ENCODE data around the gene CAMSAP3. TPM values are rescaled to one million over a fixed set of nuclear protein-coding genes. Genes with fewer than 3 reads are reported as not detected.

CAMSAP3 gene
- total and polyA plus RNA-seq, 2 donors (not counting 1 experiment from before 2014, with no cell fraction given), result 1.0 to 1.3 TPM

DNA sequence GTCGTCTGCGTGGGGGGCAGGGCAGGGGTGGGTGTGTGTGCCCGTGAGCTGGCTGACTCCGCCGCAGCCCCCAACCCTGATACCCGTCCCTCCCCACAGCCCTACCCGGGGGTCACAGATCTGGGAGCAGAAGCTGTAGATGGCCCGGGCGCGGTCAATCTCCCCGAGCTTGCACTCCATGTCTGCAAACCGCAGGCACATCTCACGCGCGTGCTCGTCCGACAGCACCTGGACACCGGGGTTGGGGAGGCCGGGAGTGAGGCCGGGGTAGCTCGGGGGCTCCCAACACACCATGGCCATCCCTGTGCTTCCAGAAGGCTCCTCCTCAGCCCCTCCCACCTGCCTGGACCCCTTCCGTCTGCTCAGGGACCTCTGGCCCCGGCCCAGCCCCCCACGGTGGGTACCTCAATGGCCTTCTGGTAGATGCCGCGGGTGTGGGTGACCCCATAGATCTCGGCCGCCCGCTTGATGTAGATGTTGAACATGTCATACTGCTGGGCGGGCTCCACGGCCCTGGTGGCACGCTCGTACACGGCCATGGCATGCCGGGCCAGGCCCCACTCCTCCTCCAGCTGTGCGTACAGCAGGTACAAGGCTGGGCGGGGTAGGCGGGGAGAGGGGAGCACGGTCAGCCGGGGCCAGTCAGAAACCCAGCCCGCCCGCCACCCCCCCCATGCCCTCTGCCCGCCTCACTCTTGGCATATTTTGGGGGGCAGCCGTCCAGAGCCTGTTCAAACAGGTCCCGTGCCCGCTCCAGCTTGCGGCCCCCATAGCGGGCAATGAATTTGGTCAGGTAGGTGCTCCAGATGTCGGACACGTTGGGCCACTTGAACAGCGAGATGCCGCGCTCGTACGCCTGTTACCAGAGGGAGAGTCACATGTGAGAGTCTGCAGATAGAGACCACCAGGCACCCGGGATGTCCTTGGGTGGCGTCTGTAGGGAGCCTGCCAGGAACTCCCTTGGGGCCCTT lies 25.1 kb downstream of the CAMSAP3 start:
- H3K4me1 ChIP-seq (ENCODE audit: control insufficient read depth in 2 of 2, insufficient read depth in 2 of 2, low read length in 2 of 2), result no peaks in the 10 kb centered on the region
- DNase-seq (no peak), ATAC-seq (ENCODE audit: low read depth) (no peak)
- ChIA-PET CTCF (no interaction called here), POLR2A (no interaction called here)
- no peak overlapping the region for H2AFZ ChIP-seq (ENCODE audit: insufficient read depth, low read depth, low read length, poor library complexity, severe bottlenecking)
- Mint-ChIP-seq H3K27me3 (no peaks in the 10 kb centered on the region), H3K4me1 (no peaks in the 10 kb centered on the region), H3K9me3 (ENCODE audit: insufficient read depth) (no peaks in the 10 kb centered on the region), H3K4me3 (no peak overlapping the region), H3K27ac (no peak overlapping the region)
- no peak overlapping the region for H3K4me2 ChIP-seq (replicated peaks; ENCODE audit: low read depth, low read length, poor library complexity, severe bottlenecking)
- intact Hi-C loops (cut with micrococcal nuclease), result no loop called here
- peaks cover 11% of the 10 kb centered on the region for H4K20me1 ChIP-seq (ENCODE audit: control insufficient read depth, insufficient read depth, low read length, poor library complexity, severe bottlenecking)
- H3K9me3 ChIP-seq (ENCODE audit: control extremely low read depth in 1 of 3, control insufficient read depth in 2 of 3, insufficient read depth in 1 of 3, low read length in 2 of 3), result peaks cover 0 to 6% (median 0%) of the 10 kb centered on the region in 3 donors
- no peaks in the 10 kb centered on the region for H3K27me3 ChIP-seq (replicated peaks in 1 of 4; ENCODE audit: control extremely low read depth in 1 of 4, control insufficient read depth in 3 of 4, insufficient read depth in 4 of 4, low read length in 3 of 4)
- no peak overlapping the region for H3K4me3 ChIP-seq (ENCODE audit: control extremely low read depth in 1 of 5, extremely low read depth in 1 of 5, insufficient read depth in 1 of 5, low read depth in 2 of 5, low read length in 4 of 5)
- H3K36me3 ChIP-seq (replicated peaks in 1 of 2; ENCODE audit: control extremely low read depth in 1 of 2, control insufficient read depth in 1 of 2, extremely low read depth in 1 of 2, insufficient read depth in 2 of 2, low read length in 1 of 2), result peaks cover 5 to 63% of the 10 kb centered on the region in 2 experiments
- WGBS (ENCODE audit: insufficient coverage), result 98% methylated on average over 42 of the region's 57 CpGs
- H3K27ac ChIP-seq (ENCODE audit: low read length in 2 of 2), result no peak overlapping the region
- TF ChIP-seq, protein P1, sequence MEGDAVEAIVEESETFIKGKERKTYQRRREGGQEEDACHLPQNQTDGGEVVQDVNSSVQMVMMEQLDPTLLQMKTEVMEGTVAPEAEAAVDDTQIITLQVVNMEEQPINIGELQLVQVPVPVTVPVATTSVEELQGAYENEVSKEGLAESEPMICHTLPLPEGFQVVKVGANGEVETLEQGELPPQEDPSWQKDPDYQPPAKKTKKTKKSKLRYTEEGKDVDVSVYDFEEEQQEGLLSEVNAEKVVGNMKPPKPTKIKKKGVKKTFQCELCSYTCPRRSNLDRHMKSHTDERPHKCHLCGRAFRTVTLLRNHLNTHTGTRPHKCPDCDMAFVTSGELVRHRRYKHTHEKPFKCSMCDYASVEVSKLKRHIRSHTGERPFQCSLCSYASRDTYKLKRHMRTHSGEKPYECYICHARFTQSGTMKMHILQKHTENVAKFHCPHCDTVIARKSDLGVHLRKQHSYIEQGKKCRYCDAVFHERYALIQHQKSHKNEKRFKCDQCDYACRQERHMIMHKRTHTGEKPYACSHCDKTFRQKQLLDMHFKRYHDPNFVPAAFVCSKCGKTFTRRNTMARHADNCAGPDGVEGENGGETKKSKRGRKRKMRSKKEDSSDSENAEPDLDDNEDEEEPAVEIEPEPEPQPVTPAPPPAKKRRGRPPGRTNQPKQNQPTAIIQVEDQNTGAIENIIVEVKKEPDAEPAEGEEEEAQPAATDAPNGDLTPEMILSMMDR (IDR thresholded peaks at IDR 0.05), result no peak
- no peak for TF ChIP-seq EZH2 (IDR thresholded peaks at IDR 0.05; ENCODE audit: borderline replicate concordance, insufficient read depth, low read depth, low read length, poor library complexity, severe bottlenecking)
- no peak overlapping the region for H3K9ac ChIP-seq (ENCODE audit: low read length)
- no peaks in the 10 kb centered on the region for H3K79me2 ChIP-seq (ENCODE audit: control insufficient read depth, insufficient read depth, low read length)

Measured in B cell (primary cell).